Activated CD8-positive, alpha-beta T cell treated with anti-CD3 and anti-CD28 coated beads, Interleukin-2, amount 10 ng/mL, durations not matched to agents 7 days and 5 days (primary cell): ENCODE measurements around the gene ICAM5. TPM values are rescaled to one million over a fixed set of nuclear protein-coding genes. Genes with fewer than 3 reads are reported as not detected.
"Not testable (repeated sequence)": the region's sequence is repeated elsewhere in the genome, so short reads cannot be mapped to it uniquely, and the experiment has no call there.

Experiments
- ATAC-seq: fragments of 150-1000 bp; cut with Tn5 transposase; one replicate; pipeline ENCODE4 v1.10.0; 2021; ENCODE audit warnings: moderate library complexity
- CTCF ChIA-PET: fragments of 350-600 bp; sonication (Branson Sonifier 250); formaldehyde crosslinking; loops from one replicate; lab custom pipeline; 2021; ENCODE audit warnings: antibody characterized with exemption; lab: Charles Lee
- POLR2A ChIA-PET: fragments of 350-600 bp; sonication (Branson Sonifier 250); formaldehyde crosslinking; loops from one replicate; lab custom pipeline; 2021; ENCODE audit warnings: antibody characterized with exemption; lab: Charles Lee
- DNase-seq: peaks from one replicate; pipeline ENCODE4 v3.0.0-alpha.2; 2020
- H3K27ac Mint-ChIP-seq: one replicate; pipeline ENCODE4 v1.8.0; 2021; ENCODE audit warnings: mild to moderate bottlenecking, mixed read lengths
- H3K27me3 Mint-ChIP-seq: one replicate; pipeline ENCODE4 v1.8.0; 2021; ENCODE audit warnings: low read depth, mixed read lengths
- H3K36me3 Mint-ChIP-seq: one replicate; pipeline ENCODE4 v1.8.0; 2021; ENCODE audit warnings: low read depth, mixed read lengths
- H3K4me1 Mint-ChIP-seq: one replicate; pipeline ENCODE4 v1.8.0; 2021; ENCODE audit warnings: low read depth, mixed read lengths
- H3K4me3 Mint-ChIP-seq: one replicate; pipeline ENCODE4 v1.8.0; 2021; ENCODE audit warnings: mild to moderate bottlenecking, mixed read lengths
- H3K9me3 Mint-ChIP-seq: one replicate; pipeline ENCODE4 v1.8.0; 2022; ENCODE audit warnings: mixed read lengths; ENCODE audit not compliant: insufficient read depth
- total RNA-seq, 2 experiments: library from RNA; stranded (reverse); gene quantifications; one replicate each; pipeline ENCODE4 v1.2.3, GENCODE V29; 2021

Gene ICAM5
- total RNA-seq, 2 experiments from 2014 or later: 0.29 to 0.57 TPM

- Mint-ChIP-seq H3K27me3 (no peaks in the 10 kb centered on the region), H3K4me3 (peak overlapping the region; percentile 82), H3K4me1 (peaks cover 40% of the 10 kb centered on the region), H3K36me3 (peaks cover 11% of the 10 kb centered on the region), H3K27ac (peak overlapping the region; percentile 93), H3K9me3 (no peaks in the 10 kb centered on the region)
- POLR2A ChIA-PET: interaction anchor here (1.2 to 4.0 kb wide), 16 partner anchors 8 to 148 kb away, joined by 3 to 54 read pairs (median 9); partner anchors contain the start of genes CDC37, DNMT1, ICAM4 and ICAM5
- peak; percentile 87 for DNase-seq
- CTCF ChIA-PET: interaction anchor here (0.7 to 10.8 kb wide), 20 partner anchors 10 to 185 kb away, joined by 3 to 383 read pairs (median 7); partner anchors contain the start of genes CDC37, ICAM4, ICAM5 and PDE4A
- ATAC-seq: peak; percentile 70
Observed at GRCh38 chr19:10270180-10270615, 19.6 kb upstream of the ICAM5 start.

DNA sequence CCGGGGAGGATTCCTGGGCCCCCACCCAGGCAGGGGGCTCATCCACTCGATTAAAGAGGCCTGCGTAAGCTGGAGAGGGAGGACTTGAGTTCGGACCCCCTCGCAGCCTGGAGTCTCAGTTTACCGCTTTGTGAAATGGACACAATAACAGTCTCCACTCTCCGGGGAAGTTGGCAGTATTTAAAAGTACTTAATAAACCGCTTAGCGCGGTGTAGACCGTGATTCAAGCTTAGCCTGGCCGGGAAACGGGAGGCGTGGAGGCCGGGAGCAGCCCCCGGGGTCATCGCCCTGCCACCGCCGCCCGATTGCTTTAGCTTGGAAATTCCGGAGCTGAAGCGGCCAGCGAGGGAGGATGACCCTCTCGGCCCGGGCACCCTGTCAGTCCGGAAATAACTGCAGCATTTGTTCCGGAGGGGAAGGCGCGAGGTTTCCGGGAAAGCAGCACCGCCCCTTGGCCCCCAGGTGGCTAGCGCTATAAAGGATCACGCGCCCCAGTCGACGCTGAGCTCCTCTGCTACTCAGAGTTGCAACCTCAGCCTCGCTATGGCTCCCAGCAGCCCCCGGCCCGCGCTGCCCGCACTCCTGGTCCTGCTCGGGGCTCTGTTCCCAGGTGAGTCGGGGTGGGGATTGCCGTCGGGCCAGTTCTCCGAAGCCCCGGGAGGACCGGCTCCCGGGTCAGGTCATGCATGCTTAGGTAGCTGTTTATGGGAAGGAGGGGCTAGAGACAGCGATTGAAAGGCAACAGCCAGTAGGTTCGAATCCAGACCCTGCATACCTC lies 18.9 kb upstream of the ICAM5 start, which contains the start of gene ICAM1:
ICAM1 (plus strand) TSS at position 505 of the 779 bp plus-strand sequence; CDS start at position 545, 40 bp downstream.
- Mint-ChIP-seq H3K36me3 (peaks cover 14% of the 10 kb centered on the region), H3K27ac (peak within 1 kb of the TSS; percentile 93), H3K9me3 (no peaks in the 10 kb centered on the region), H3K4me3 (peak within 1 kb of the TSS; percentile 82), H3K4me1 (peaks cover 40% of the 10 kb centered on the region), H3K27me3 (no peaks in the 10 kb centered on the region)
- POLR2A ChIA-PET: interaction anchor here (0.6 to 4.0 kb wide), 23 partner anchors 8 to 284 kb away, joined by 3 to 54 read pairs (median 6); partner anchors contain the start of genes CDC37, DNMT1, ICAM4 and ICAM5
- CTCF ChIA-PET: interaction anchor here (0.7 to 10.8 kb wide), 26 partner anchors 9 to 340 kb away, joined by 3 to 383 read pairs (median 6); partner anchors contain the start of genes CDC37, ICAM4, ICAM5 and PDE4A
- peak; percentile 88 for DNase-seq
- ATAC-seq: peak; percentile 68

DNA sequence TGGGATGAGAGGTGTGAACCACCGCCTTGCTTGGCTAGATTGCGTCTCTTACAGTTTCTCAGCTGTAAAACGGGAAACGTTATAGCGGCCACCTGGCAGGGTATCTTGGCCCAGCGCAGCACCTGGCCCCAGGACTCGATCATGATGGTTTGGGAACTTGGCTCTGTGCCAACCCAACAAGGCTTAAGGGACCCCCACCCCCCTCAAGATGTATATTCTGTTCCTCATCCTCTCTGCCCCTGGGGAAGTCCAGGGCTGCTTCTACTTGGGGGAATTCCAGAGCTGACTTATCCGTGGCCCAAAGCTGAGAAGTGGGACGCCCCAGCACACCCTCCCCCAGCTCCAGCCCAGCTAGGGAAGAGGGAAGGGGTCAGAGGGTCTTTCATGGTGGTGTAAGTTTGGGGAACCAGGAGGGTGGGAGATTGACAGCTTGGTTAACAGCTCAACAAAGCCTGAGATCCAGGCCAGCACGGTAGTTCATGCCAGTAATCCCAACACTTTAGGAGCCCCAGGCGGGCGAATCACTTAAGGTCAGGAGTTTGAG lies 18.1 kb upstream of the ICAM5 start:
- Mint-ChIP-seq H3K4me1 (peaks cover 40% of the 10 kb centered on the region), H3K27me3 (no peaks in the 10 kb centered on the region), H3K4me3 (peak overlapping the region; percentile 82), H3K9me3 (no peaks in the 10 kb centered on the region), H3K27ac (peak overlapping the region; percentile 93), H3K36me3 (peaks cover 14% of the 10 kb centered on the region)
- ChIA-PET CTCF (interaction anchor here (0.7 to 10.8 kb wide), 20 partner anchors 8 to 341 kb away, joined by 3 to 383 read pairs (median 7); partner anchors contain the start of genes CDC37, ICAM4, ICAM5 and PDE4A), POLR2A (interaction anchor here (0.6 to 4.0 kb wide), 22 partner anchors 8 to 290 kb away, joined by 3 to 54 read pairs (median 5); partner anchors contain the start of genes CDC37, ICAM4, ICAM5 and RAVER1)
- ATAC-seq (peak; percentile 0), DNase-seq (peak; percentile 37)

- ChIA-PET POLR2A (no interaction called here), CTCF (interaction anchor here (1.2 to 10.8 kb wide), 2 partner anchors 15 to 111 kb away, joined by 9 to 383 read pairs; partner anchors contain the start of gene TYK2)
- DNase-seq (no peak), ATAC-seq (no peak)
- Mint-ChIP-seq H3K9me3 (no peaks in the 10 kb centered on the region), H3K27me3 (no peaks in the 10 kb centered on the region), H3K4me3 (no peak overlapping the region), H3K4me1 (peaks cover 48% of the 10 kb centered on the region), H3K36me3 (peaks cover 26% of the 10 kb centered on the region), H3K27ac (peak overlapping the region; percentile 4)
Observed at GRCh38 chr19:10274589-10274988, 15.2 kb upstream of the ICAM5 start.

DNA sequence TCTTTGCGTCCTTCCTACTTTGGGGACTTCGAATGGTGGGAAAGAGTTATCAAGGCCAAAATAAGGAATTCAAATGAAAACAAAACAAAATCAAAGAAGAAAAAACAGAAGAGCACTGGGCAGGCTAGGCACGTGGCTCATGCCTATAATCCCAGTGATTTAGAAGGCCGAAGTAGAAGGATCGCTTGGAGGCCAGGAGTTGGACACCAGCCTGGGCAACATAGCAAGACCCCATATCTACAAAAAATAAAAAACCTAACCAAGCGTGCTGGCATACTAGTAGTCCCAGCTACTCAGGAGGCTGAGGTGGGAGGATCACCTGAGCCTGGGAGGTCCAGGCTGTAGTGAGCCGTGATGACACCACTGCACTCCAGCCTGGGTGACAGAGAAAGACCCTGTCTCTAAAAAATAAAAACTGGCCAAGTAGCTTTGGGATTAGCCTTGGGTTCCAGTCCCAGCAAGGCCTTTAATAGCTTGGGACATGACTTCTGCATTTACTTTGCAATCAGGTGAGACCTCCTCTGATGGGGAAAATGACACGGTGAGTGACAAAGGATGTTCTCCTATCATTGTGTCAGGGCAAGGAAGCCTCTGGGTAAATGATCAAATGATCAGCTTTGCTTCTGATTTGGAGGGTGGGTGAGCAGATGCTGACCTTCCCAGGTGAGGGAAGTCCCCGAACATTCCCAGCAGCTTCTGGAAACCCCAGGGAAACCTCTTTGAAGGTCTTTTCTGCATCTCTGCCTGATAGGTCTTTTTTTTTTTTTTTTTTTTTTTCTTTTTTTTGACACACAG lies 11.8 kb upstream of the ICAM5 start:
- no peaks in the 10 kb centered on the region for H3K9me3 Mint-ChIP-seq
- H3K27ac Mint-ChIP-seq: no peak overlapping the region
- ChIA-PET CTCF (interaction anchor here (1.0 to 3.3 kb wide), 4 partner anchors 9 to 111 kb away, joined by 3 to 15 read pairs (median 6); no protein-coding TSS in a partner anchor), POLR2A (interaction anchor here (1.9 to 3.2 kb wide), 2 partner anchors 8 to 9 kb away, joined by 6 to 16 read pairs; partner anchors contain the start of genes ICAM1 and ICAM4)
- no peak overlapping the region for H3K4me3 Mint-ChIP-seq
- ATAC-seq (no peak), DNase-seq (no peak)
- H3K27me3 Mint-ChIP-seq: no peaks in the 10 kb centered on the region
- peaks cover 33% of the 10 kb centered on the region for H3K4me1 Mint-ChIP-seq
- H3K36me3 Mint-ChIP-seq: peaks cover 34% of the 10 kb centered on the region

DNA sequence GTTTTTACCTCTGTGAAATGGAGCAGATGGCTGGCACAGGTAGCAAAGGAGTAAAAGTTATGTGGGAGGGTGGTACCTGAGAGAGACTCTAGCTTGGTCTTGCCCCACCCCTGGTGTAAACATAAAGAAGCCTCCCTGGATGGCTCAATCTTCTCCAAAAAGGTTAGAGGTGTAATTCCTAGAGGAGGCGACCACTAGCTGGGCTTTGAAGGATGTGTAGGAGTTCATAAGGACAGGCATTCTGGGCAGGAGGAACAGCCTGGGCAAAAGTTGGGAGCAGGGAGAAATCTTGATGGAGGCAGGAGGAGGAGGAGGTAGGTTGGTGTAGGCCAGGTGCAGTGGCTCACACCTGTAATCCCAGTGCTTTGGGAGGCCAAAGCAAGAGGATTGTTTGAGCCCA lies 10.8 kb upstream of the ICAM5 start:
- POLR2A ChIA-PET: interaction anchor here (3.2 kb wide), 1 partner anchor 9 kb away, joined by 16 read pairs; the partner anchor contains the start of gene ICAM1

DNA sequence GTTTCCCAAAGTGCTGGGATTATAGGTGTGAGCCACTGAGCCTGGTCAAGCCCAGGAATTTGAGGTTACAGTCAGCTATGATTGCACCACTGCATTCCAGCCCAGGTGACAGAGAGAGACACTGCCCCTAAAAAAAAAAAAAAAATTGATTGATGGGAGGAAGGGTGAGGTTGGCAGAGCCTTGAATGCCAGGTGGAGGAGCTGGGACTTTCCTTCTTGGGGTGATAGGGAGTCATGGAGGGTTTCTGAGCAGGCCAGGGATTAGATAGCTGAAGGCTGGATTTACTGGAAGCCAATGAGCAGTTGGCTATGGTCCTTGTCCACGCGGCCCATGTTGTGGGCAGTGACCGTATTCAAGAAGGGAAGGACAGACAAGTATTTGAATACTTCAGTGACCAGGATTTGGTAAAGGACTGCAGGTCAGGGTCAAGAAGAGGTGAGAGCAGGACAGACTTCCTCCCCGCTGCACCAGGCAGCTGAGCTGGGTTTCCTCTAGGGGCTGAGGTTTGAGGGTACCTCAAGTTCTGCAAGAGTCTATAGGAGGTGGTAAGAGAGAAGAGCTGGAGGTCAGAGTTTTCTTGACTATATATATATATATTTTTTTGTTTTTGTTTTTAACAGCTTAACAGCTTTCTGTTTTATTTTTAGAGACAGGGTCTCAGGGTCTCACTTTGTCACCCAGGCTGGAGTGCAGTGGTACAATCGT lies 9.9 kb upstream of the ICAM5 start:
- Mint-ChIP-seq H3K27ac (peak overlapping the region; percentile 58), H3K36me3 (peaks cover 47% of the 10 kb centered on the region), H3K27me3 (no peaks in the 10 kb centered on the region), H3K4me3 (no peak overlapping the region), H3K9me3 (no peaks in the 10 kb centered on the region), H3K4me1 (peaks cover 31% of the 10 kb centered on the region)
- ChIA-PET CTCF (interaction anchor here (0.6 to 3.3 kb wide), 9 partner anchors 9 to 145 kb away, joined by 3 to 15 read pairs (median 6); partner anchors contain the start of genes ICAM1 and ICAM5), POLR2A (interaction anchor here (0.7 to 3.2 kb wide), 4 partner anchors 10 to 481 kb away, joined by 3 to 16 read pairs (median 4); partner anchors contain the start of genes ICAM1 and TYK2)
- ATAC-seq (peak; percentile 60), DNase-seq (peak; percentile 44)

More for the DNA sequence above, 10.8 kb upstream of the ICAM5 start:
- Mint-ChIP-seq H3K36me3 (peaks cover 41% of the 10 kb centered on the region), H3K4me1 (peaks cover 35% of the 10 kb centered on the region), H3K9me3 (no peaks in the 10 kb centered on the region), H3K4me3 (no peak overlapping the region), H3K27me3 (no peaks in the 10 kb centered on the region), H3K27ac (peak overlapping the region; percentile 70)
- CTCF ChIA-PET: interaction anchor here (1.3 to 3.3 kb wide), 4 partner anchors 8 to 110 kb away, joined by 4 to 15 read pairs (median 12); partner anchors contain the start of gene ICAM1
- ATAC-seq: no peak
- DNase-seq: no peak

- Mint-ChIP-seq H3K4me1 (peaks cover 51% of the 10 kb centered on the region), H3K36me3 (peaks cover 54% of the 10 kb centered on the region)
- CTCF ChIA-PET: not testable (repeated sequence)
Observed at GRCh38 chr19:10282043-10282442, 7.7 kb upstream of the ICAM5 start.

DNA sequence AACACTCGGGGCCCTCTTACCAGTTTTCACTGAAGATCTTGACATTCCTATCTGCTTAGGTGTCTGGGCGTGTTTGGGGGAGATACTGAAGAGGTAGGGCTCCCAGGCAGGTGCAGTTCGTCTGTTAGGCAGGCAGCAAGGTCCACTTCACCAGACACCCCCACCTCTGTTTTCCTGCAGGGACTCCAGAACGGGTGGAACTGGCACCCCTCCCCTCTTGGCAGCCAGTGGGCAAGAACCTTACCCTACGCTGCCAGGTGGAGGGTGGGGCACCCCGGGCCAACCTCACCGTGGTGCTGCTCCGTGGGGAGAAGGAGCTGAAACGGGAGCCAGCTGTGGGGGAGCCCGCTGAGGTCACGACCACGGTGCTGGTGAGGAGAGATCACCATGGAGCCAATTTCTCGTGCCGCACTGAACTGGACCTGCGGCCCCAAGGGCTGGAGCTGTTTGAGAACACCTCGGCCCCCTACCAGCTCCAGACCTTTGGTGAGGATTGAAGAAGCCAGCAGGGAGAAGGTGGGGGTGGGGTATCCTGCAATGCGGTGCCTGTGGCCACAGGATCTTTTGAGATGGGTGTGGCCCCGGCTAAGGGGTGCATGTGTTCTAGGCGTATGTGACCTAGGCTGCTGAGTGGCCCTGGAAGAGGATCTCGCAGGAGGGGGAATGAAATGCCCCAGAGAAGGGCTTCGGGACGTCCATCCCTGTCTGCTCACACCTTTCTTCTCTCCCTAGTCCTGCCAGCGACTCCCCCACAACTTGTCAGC lies 6.3 kb upstream of the ICAM5 start:
- POLR2A ChIA-PET: no interaction called here
- no peaks in the 10 kb centered on the region for H3K9me3 Mint-ChIP-seq
- CTCF ChIA-PET: no interaction called here
- no peak overlapping the region for H3K4me3 Mint-ChIP-seq
- peaks cover 59% of the 10 kb centered on the region for H3K4me1 Mint-ChIP-seq
- H3K27ac Mint-ChIP-seq: no peak overlapping the region
- peaks cover 48% of the 10 kb centered on the region for H3K36me3 Mint-ChIP-seq
- H3K27me3 Mint-ChIP-seq: peaks cover 9% of the 10 kb centered on the region
- ATAC-seq: no peak
- no peak for DNase-seq

More at GRCh38 chr19:10282043-10282442, 7.7 kb upstream of the ICAM5 start:
- H3K27me3 Mint-ChIP-seq, H3K27ac Mint-ChIP-seq, POLR2A ChIA-PET, ATAC-seq, DNase-seq, H3K4me3 Mint-ChIP-seq, H3K9me3 Mint-ChIP-seq: not testable (repeated sequence)
